ENCODE data around the gene AFF4. TPM values are rescaled to one million over a fixed set of nuclear protein-coding genes. Genes with fewer than 3 reads are reported as not detected.

Gene AFF4
- total and polyA plus RNA-seq, 9 of the 15 experiments (the other 6 are each of a cell fraction or from before 2014, with no cell fraction given), result 1.7 to 25.8 (median 17.9) TPM

DNA sequence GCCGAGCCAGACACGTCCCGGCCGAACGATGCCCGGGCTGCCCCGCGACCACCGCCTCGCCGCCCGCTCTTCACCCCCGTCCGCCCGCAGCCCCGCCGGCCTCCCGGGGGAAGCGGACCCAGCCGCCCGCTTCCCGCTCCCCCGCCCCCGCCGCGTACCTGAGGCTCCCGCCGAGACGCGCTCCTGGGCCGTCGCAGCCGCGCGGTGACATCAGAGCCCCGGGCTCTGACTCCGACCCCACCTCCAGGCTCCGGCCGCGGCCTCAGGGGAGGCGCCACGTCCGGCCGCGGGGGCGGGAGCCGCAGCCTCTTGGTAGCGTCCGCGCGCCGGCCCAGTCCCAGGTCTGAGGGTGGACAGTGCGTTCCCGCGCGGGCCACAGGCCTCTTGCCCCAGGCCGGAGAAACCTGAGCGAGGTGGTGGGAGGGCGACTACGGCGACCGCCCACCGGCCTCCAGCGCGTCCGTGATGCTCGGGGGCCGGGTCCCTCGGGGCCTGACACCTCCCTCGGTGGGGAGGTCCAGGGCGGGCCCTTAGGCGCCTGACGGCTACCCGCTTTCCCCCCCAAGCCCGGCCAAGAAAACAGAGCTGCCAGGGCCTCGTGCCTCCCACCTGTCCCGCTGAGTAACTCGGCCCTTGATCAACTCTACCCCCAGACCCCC is 132.9 kb downstream of the AFF4 start, which contains the start of gene SHROOM1 (continued):
- TF ChIP-seq CBX5 (IDR thresholded peaks at IDR 0.05; ENCODE audit: borderline replicate concordance, low read depth) (0 out of 2 replicates have a peak, but pooled peaks have one; percentile 31), MECOM (CRISPR knock-in tag; IDR thresholded peaks at IDR 0.05) (no peak), EP300 (IDR thresholded peaks at IDR 0.05; ENCODE audit: low read length) (no peak), RBFOX2 (IDR thresholded peaks at IDR 0.05; ENCODE audit: low read depth, low read length) (peak; percentile 92), POLR2AphosphoS2 (IDR thresholded peaks at IDR 0.05; ENCODE audit: low read length) (no peak), HNRNPLL (IDR thresholded peaks at IDR 0.05; ENCODE audit: low read depth, low read length, poor library complexity, severe bottlenecking) (no peak), ETV6 (IDR thresholded peaks at IDR 0.05; ENCODE audit: borderline replicate concordance in 1 of 2, low read depth in 2 of 2, low read length in 1 of 2) (no peak), ETV6 (CRISPR knock-in tag; IDR thresholded peaks at IDR 0.05; ENCODE audit: borderline replicate concordance) (no peak), POLR3A (IDR thresholded peaks at IDR 0.05; ENCODE audit: borderline replicate concordance, extremely low read depth, insufficient read depth, insufficient read length) (no peak), POU5F1 (IDR thresholded peaks at IDR 0.05; ENCODE audit: borderline replicate concordance, low read depth, low read length, partially characterized antibody) (no peak), FOXA1 (IDR thresholded peaks at IDR 0.05; ENCODE audit: borderline replicate concordance) (no peak), HDAC6 (IDR thresholded peaks at IDR 0.05; ENCODE audit: low read depth, low read length) (no peak), ELF2 (CRISPR knock-in tag; IDR thresholded peaks at IDR 0.05) (no peak)
- TF ChIP-seq, protein P1, sequence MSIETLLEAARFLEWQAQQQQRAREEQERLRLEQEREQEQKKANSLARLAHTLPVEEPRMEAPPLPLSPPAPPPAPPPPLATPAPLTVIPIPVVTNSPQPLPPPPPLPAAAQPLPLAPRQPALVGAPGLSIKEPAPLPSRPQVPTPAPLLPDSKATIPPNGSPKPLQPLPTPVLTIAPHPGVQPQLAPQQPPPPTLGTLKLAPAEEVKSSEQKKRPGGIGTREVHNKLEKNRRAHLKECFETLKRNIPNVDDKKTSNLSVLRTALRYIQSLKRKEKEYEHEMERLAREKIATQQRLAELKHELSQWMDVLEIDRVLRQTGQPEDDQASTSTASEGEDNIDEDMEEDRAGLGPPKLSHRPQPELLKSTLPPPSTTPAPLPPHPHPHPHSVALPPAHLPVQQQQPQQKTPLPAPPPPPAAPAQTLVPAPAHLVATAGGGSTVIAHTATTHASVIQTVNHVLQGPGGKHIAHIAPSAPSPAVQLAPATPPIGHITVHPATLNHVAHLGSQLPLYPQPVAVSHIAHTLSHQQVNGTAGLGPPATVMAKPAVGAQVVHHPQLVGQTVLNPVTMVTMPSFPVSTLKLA (conservative IDR thresholded peaks at IDR 0.05), result peak in 1 of 2 experiments; percentile 37; a peak in 1 of 4 replicates
- TF ChIP-seq, protein P2, sequence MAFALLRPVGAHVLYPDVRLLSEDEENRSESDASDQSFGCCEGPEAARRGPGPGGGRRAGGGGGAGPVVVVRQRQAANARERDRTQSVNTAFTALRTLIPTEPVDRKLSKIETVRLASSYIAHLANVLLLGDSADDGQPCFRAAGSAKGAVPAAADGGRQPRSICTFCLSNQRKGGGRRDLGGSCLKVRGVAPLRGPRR (CRISPR knock-in tag; IDR thresholded peaks at IDR 0.05), result no peak; the same call in 1 of the 2 replicates
- TF ChIP-seq, protein P3, sequence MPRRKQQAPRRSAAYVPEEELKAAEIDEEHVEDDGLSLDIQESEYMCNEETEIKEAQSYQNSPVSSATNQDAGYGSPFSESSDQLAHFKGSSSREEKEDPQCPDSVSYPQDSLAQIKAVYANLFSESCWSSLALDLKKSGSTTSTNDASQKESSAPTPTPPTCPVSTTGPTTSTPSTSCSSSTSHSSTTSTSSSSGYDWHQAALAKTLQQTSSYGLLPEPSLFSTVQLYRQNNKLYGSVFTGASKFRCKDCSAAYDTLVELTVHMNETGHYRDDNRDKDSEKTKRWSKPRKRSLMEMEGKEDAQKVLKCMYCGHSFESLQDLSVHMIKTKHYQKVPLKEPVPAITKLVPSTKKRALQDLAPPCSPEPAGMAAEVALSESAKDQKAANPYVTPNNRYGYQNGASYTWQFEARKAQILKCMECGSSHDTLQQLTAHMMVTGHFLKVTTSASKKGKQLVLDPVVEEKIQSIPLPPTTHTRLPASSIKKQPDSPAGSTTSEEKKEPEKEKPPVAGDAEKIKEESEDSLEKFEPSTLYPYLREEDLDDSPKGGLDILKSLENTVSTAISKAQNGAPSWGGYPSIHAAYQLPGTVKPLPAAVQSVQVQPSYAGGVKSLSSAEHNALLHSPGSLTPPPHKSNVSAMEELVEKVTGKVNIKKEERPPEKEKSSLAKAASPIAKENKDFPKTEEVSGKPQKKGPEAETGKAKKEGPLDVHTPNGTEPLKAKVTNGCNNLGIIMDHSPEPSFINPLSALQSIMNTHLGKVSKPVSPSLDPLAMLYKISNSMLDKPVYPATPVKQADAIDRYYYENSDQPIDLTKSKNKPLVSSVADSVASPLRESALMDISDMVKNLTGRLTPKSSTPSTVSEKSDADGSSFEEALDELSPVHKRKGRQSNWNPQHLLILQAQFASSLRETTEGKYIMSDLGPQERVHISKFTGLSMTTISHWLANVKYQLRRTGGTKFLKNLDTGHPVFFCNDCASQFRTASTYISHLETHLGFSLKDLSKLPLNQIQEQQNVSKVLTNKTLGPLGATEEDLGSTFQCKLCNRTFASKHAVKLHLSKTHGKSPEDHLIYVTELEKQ (CRISPR knock-in tag; IDR thresholded peaks at IDR 0.05), result no peak
- TF ChIP-seq, protein P4, sequence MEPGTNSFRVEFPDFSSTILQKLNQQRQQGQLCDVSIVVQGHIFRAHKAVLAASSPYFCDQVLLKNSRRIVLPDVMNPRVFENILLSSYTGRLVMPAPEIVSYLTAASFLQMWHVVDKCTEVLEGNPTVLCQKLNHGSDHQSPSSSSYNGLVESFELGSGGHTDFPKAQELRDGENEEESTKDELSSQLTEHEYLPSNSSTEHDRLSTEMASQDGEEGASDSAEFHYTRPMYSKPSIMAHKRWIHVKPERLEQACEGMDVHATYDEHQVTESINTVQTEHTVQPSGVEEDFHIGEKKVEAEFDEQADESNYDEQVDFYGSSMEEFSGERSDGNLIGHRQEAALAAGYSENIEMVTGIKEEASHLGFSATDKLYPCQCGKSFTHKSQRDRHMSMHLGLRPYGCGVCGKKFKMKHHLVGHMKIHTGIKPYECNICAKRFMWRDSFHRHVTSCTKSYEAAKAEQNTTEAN (CRISPR knock-in tag; IDR thresholded peaks at IDR 0.05), result no peak
- TF ChIP-seq, protein P5, sequence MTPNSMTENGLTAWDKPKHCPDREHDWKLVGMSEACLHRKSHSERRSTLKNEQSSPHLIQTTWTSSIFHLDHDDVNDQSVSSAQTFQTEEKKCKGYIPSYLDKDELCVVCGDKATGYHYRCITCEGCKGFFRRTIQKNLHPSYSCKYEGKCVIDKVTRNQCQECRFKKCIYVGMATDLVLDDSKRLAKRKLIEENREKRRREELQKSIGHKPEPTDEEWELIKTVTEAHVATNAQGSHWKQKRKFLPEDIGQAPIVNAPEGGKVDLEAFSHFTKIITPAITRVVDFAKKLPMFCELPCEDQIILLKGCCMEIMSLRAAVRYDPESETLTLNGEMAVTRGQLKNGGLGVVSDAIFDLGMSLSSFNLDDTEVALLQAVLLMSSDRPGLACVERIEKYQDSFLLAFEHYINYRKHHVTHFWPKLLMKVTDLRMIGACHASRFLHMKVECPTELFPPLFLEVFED (CRISPR knock-in tag; conservative IDR thresholded peaks at IDR 0.05), result 0 out of 2 replicates have a peak, but pooled peaks have one; percentile 44

Data from K562 (cell line).